Mesendoderm (in vitro differentiated cells): Measurements from ENCODE around the gene CTNNA3.
A peak's percentile ranks its signal among the peaks of the same experiment; 100 is the strongest.

Experiments used
- DNase-seq: peaks from one replicate; pipeline ENCODE4 v3.0.0; 2013
- H2AK5ac ChIP-seq: 2 replicates; pipeline ENCODE4 v1.6.1; 2013; ENCODE audit warnings: low read length, inconsistent platforms
- H2BK120ac ChIP-seq: 2 replicates; pipeline ENCODE4 v1.6.1; 2013; ENCODE audit warnings: low read depth, mild to moderate bottlenecking, low read length, moderate library complexity, mixed read lengths
- H2BK15ac ChIP-seq: replicated peaks from 2 replicates; pipeline ENCODE4 v1.6.1; 2013; ENCODE audit warnings: low read depth, mild to moderate bottlenecking, moderate library complexity
- H2BK5ac ChIP-seq: 2 replicates; pipeline ENCODE4 v1.6.1; 2013; ENCODE audit warnings: low read length, inconsistent platforms
- H3K18ac ChIP-seq: 2 replicates; pipeline ENCODE4 v1.6.1; 2013; ENCODE audit warnings: mild to moderate bottlenecking, low read length, mixed read lengths
- H3K23ac ChIP-seq: one replicate; pipeline ENCODE4 v1.6.1; 2013; ENCODE audit warnings: low read length
- H3K27ac ChIP-seq: 2 replicates; pipeline ENCODE4 v1.5.1; 2013; ENCODE audit warnings: low read depth, mild to moderate bottlenecking, inconsistent platforms, low read length, moderate library complexity
- H3K27me3 ChIP-seq: 2 replicates; pipeline ENCODE4 v1.6.1; 2013; ENCODE audit warnings: low read length, control low read depth, mild to moderate bottlenecking, inconsistent platforms; ENCODE audit not compliant: insufficient read depth, poor library complexity
- H3K36me3 ChIP-seq: 2 replicates; pipeline ENCODE4 v1.6.1; 2013; ENCODE audit warnings: low read length, inconsistent platforms; ENCODE audit not compliant: control insufficient read depth, insufficient read depth
- H3K4ac ChIP-seq: one replicate; pipeline ENCODE4 v1.6.1; 2013; ENCODE audit warnings: low read depth, mild to moderate bottlenecking, low read length, moderate library complexity
- H3K4me1 ChIP-seq: 2 replicates; pipeline ENCODE4 v1.6.1; 2013; ENCODE audit warnings: low read depth, low read length, inconsistent platforms; ENCODE audit not compliant: control insufficient read depth
- H3K4me2 ChIP-seq: 2 replicates; pipeline ENCODE4 v1.6.1; 2013; ENCODE audit warnings: low read length
- H3K4me3 ChIP-seq: 2 replicates; pipeline ENCODE4 v1.5.1; 2013; ENCODE audit warnings: mild to moderate bottlenecking, low read length
- H3K56ac ChIP-seq: one replicate; pipeline ENCODE4 v1.6.1; 2013; ENCODE audit warnings: low read length
- H3K79me1 ChIP-seq: 2 replicates; pipeline ENCODE4 v1.6.1; 2013; ENCODE audit warnings: low read length, inconsistent platforms
- H3K79me2 ChIP-seq: 2 replicates; pipeline ENCODE4 v1.6.1; 2013; ENCODE audit warnings: mild to moderate bottlenecking, low read length; ENCODE audit not compliant: control insufficient read depth, insufficient read depth
- H3K9ac ChIP-seq: 2 replicates; pipeline ENCODE4 v1.6.1; 2013; ENCODE audit warnings: low read length, inconsistent platforms
- H4K5ac ChIP-seq: one replicate; pipeline ENCODE4 v1.6.1; 2013; ENCODE audit warnings: low read length
- H4K8ac ChIP-seq: one replicate; pipeline ENCODE4 v1.6.1; 2013; ENCODE audit warnings: low read depth, mild to moderate bottlenecking, control low read depth, low read length, moderate library complexity
- WGBS: extraction: QIAGEN DNeasy Blood & Tissue Kit; methylation state at CpG from one replicate; pipeline ENCODE4 v1.1.7; 2013; ENCODE audit warnings: low lambda C conversion rate, missing lambda C conversion rate; ENCODE audit not compliant: insufficient coverage; ENCODE audit errors: extremely low coverage; 5-methylcytosine and 5-hydroxymethylcytosine counted together

CTNNA3 gene

GRCh38 chr10:66238343-66238742, 1457.7 kb downstream of the CTNNA3 start:
- H3K9ac ChIP-seq, result no peak overlapping the region
- no peak overlapping the region for H3K56ac ChIP-seq
- H2BK5ac ChIP-seq, result no peak overlapping the region
- H2BK15ac ChIP-seq, result no peak overlapping the region
- no peak overlapping the region for H2AK5ac ChIP-seq
- H3K23ac ChIP-seq, result no peak overlapping the region
- H2BK120ac ChIP-seq, result no peak overlapping the region
- H3K4ac ChIP-seq, result no peak overlapping the region
- H3K4me1 ChIP-seq, result no peaks in the 10 kb centered on the region
- no peaks in the 10 kb centered on the region for H3K79me2 ChIP-seq
- H3K18ac ChIP-seq, result no peak overlapping the region
- H4K5ac ChIP-seq, result no peak overlapping the region
- no peaks in the 10 kb centered on the region for H3K36me3 ChIP-seq
- no peak for DNase-seq
- H3K79me1 ChIP-seq, result no peaks in the 10 kb centered on the region
- no peak overlapping the region for H4K8ac ChIP-seq
- no peaks in the 10 kb centered on the region for H3K27me3 ChIP-seq
- no peak overlapping the region for H3K27ac ChIP-seq
- H3K4me2 ChIP-seq, result no peak overlapping the region
- H3K4me3 ChIP-seq, result no peak overlapping the region
- WGBS, result no CpG with 5 or more reads among the region's 2 CpGs

DNA sequence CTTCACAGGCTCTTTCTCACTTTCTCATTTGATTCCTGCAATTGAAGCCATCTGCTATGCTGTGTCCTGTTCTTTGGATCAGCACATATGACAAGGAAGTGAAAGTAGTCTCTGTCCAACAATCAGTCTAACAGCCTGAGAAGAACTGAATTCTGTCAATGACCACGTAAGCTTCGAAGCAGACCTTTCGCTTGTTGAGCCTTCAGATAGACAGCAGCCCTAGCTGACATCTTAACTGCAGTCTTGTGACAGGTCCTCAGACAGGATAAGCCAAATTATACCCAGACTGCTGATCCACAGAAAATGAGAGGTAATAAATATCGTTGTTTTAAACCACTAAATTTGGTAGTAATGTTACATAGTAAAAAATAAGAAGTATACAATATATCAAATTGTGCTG, 1461.1 kb downstream of the CTNNA3 start:
- no peak overlapping the region for H3K56ac ChIP-seq
- no peaks in the 10 kb centered on the region for H3K79me1 ChIP-seq
- no peak overlapping the region for H3K4ac ChIP-seq
- H2BK5ac ChIP-seq, result no peak overlapping the region
- H3K18ac ChIP-seq, result no peak overlapping the region
- no peak overlapping the region for H4K5ac ChIP-seq
- H2AK5ac ChIP-seq, result no peak overlapping the region
- no peaks in the 10 kb centered on the region for H3K27me3 ChIP-seq
- no peaks in the 10 kb centered on the region for H3K36me3 ChIP-seq
- no peaks in the 10 kb centered on the region for H3K79me2 ChIP-seq
- H4K8ac ChIP-seq, result no peak overlapping the region
- no peak overlapping the region for H3K4me3 ChIP-seq
- no peak overlapping the region for H2BK15ac ChIP-seq
- no CpG with 5 or more reads among the region's 4 CpGs for WGBS
- H3K23ac ChIP-seq, result no peak overlapping the region
- H3K4me1 ChIP-seq, result no peaks in the 10 kb centered on the region
- H2BK120ac ChIP-seq, result no peak overlapping the region
- no peak overlapping the region for H3K9ac ChIP-seq
- H3K27ac ChIP-seq, result no peak overlapping the region
- H3K4me2 ChIP-seq, result no peak overlapping the region
- peak; percentile 18 for DNase-seq

DNA sequence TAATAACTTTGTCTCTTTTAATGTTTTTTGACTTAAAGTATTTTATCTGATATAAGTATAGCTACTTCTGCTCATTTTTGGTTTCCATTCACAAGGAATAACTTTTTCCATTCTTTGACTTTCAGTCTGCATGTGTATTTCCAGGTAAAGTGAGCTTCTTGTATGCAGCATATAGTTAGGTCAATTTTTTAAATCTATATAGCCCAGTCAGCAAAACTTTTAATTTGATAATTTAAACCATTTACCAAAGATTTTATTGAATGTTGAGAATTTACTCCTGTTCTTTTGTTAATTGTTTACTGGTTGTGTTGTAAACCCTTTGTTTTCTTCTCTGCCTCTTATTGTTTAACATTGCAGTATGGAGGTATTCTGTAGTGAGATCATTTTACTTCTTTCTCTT, 1467.1 kb downstream of the CTNNA3 start:
- Histone ChIP-seq H3K36me3 (no peaks in the 10 kb centered on the region), H2BK120ac (no peak overlapping the region), H3K4ac (no peak overlapping the region), H3K4me2 (no peak overlapping the region), H3K79me1 (no peaks in the 10 kb centered on the region), H3K27ac (no peak overlapping the region), H3K27me3 (no peaks in the 10 kb centered on the region), H3K4me1 (no peaks in the 10 kb centered on the region), H4K5ac (no peak overlapping the region), H3K9ac (no peak overlapping the region), H3K56ac (no peak overlapping the region), H3K18ac (no peak overlapping the region), H2BK15ac (no peak overlapping the region), H4K8ac (no peak overlapping the region), H2AK5ac (no peak overlapping the region), H3K23ac (no peak overlapping the region), H2BK5ac (no peak overlapping the region), H3K4me3 (no peak overlapping the region), H3K79me2 (no peaks in the 10 kb centered on the region)
- no peak for DNase-seq

DNA sequence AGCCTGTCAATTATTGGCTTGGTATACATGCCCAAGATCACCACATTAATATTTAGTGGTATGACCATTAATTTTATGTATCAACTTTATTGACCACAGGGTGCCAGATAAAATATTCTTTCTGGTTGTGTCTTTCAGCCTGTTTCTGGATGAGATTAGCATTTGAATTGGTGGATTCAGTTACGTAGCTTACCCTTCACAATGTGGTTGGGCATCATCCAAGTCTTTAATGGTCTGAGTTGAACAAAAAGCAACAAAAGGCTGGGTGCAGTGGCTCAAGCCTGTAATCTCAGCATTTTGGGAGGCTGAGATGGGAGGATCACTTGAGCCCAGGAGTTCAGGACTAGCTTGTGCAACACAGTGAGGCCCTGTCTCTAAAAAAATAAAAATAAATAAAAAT, 1472.3 kb downstream of the CTNNA3 start:
- Histone ChIP-seq H2BK120ac (no peak overlapping the region), H3K18ac (no peak overlapping the region), H3K79me1 (no peaks in the 10 kb centered on the region), H3K36me3 (no peaks in the 10 kb centered on the region), H3K27me3 (no peaks in the 10 kb centered on the region), H3K9ac (no peak overlapping the region), H3K56ac (no peak overlapping the region), H3K23ac (no peak overlapping the region), H3K79me2 (no peaks in the 10 kb centered on the region), H2BK15ac (no peak overlapping the region), H4K8ac (no peak overlapping the region), H2AK5ac (no peak overlapping the region), H3K27ac (no peak overlapping the region), H3K4ac (no peak overlapping the region), H3K4me1 (no peaks in the 10 kb centered on the region), H2BK5ac (no peak overlapping the region), H3K4me3 (no peak overlapping the region), H4K5ac (no peak overlapping the region), H3K4me2 (no peak overlapping the region)
- DNase-seq, result no peak
- whole genome bisulfite sequencing, result no CpG with 5 or more reads among the region's 1 CpG

GRCh38 chr10:66222462-66223046, 1473.4 kb downstream of the CTNNA3 start:
- Histone ChIP-seq H4K5ac (no peak overlapping the region), H3K27me3 (no peaks in the 10 kb centered on the region), H3K9ac (no peak overlapping the region), H3K79me2 (no peaks in the 10 kb centered on the region), H3K36me3 (no peaks in the 10 kb centered on the region), H2BK15ac (no peak overlapping the region), H4K8ac (no peak overlapping the region), H3K4me3 (no peak overlapping the region), H3K18ac (no peak overlapping the region), H3K27ac (no peak overlapping the region), H3K4me2 (no peak overlapping the region), H3K4me1 (no peaks in the 10 kb centered on the region), H2BK120ac (no peak overlapping the region), H2BK5ac (no peak overlapping the region), H3K56ac (no peak overlapping the region), H3K79me1 (no peaks in the 10 kb centered on the region), H3K23ac (no peak overlapping the region), H2AK5ac (no peak overlapping the region), H3K4ac (no peak overlapping the region)
- WGBS, result 100% methylated on average over 1 of the region's 3 CpGs
- DNase-seq, result no peak

DNA sequence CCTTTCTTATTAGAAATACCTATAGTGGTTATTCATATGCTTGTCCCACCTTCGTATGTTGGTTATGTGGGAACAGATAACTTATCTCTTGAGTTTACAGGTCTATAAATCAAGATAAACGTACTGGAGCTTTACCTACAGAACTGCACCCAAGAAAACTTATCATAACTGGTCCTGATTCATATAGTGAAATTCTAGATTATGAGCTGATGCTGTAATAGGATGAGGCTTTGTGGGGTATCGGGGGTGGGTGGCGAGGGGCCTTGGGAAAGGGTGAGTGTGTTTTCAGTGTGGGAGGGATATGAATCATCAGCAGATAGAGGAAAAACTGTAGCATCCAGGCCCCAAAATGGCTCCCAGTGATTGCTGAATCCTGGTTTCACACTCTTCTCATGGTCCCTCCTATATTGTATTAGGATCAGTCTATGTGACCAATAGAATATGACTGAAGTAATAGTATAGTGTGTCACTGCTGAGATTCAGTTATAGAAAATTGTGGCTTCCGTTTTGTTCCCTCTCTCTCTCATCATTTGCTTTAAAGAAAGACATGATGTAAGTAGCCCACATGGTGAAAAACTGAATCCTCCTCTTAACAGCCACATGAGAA, 1476.9 kb downstream of the CTNNA3 start:
- H2BK120ac ChIP-seq, result no peak overlapping the region
- H3K79me2 ChIP-seq, result no peaks in the 10 kb centered on the region
- no peaks in the 10 kb centered on the region for H3K79me1 ChIP-seq
- H3K4me3 ChIP-seq, result no peak overlapping the region
- H3K18ac ChIP-seq, result no peak overlapping the region
- no peak overlapping the region for H4K5ac ChIP-seq
- no peak overlapping the region for H3K4ac ChIP-seq
- H2BK5ac ChIP-seq, result no peak overlapping the region
- no peak overlapping the region for H3K9ac ChIP-seq
- H3K27ac ChIP-seq, result no peak overlapping the region
- no peaks in the 10 kb centered on the region for H3K36me3 ChIP-seq
- H3K4me2 ChIP-seq, result no peak overlapping the region
- H3K4me1 ChIP-seq, result no peaks in the 10 kb centered on the region
- no peak overlapping the region for H2AK5ac ChIP-seq
- H3K23ac ChIP-seq, result no peak overlapping the region
- no peak overlapping the region for H2BK15ac ChIP-seq
- no peak overlapping the region for H3K56ac ChIP-seq
- H3K27me3 ChIP-seq, result no peaks in the 10 kb centered on the region
- WGBS, result no CpG with 5 or more reads among the region's 5 CpGs
- no peak overlapping the region for H4K8ac ChIP-seq
- no peak for DNase-seq
